GM19023 (cell line): ENCODE measurements around the gene NHP2.

Experiments
- ATAC-seq: cut with Tn5 transposase; IDR thresholded peaks from one replicate; pipeline ENCODE4 v1.9.1; 2021; ENCODE audit warnings: mild to moderate bottlenecking, moderate library complexity; ENCODE audit not compliant: unreplicated experiment

Gene NHP2

GRCh38 chr5:178116143-178116885 is 37.4 kb downstream of the NHP2 start:
- peak; percentile 29 for ATAC-seq

- ATAC-seq: no peak
These were observed 37.9 kb downstream of the NHP2 start for GRCh38 chr5:178115814-178116142.

- ATAC-seq: no peak
These were observed 38.4 kb downstream of the NHP2 start for GRCh38 chr5:178115136-178115813.

GRCh38 chr5:178114325-178115135 is 39.2 kb downstream of the NHP2 start:
- ATAC-seq: no peak

- ATAC-seq: no peak
These were observed 39.8 kb downstream of the NHP2 start for GRCh38 chr5:178113841-178114324.

GRCh38 chr5:178113141-178113787 is 40.4 kb downstream of the NHP2 start, which contains the start of gene N4BP3:
TSS of gene N4BP3 (plus strand) at chr5:178113532. CDS start at chr5:178119584, 6,052 bp downstream.
- ATAC-seq: peak; percentile 51

- no peak for ATAC-seq
These were observed 41.1 kb downstream of the NHP2 start for GRCh38 chr5:178112545-178112944.

GRCh38 chr5:178111925-178112324 is 41.8 kb downstream of the NHP2 start:
- no peak for ATAC-seq

GRCh38 chr5:178110511-178110910 is 43.2 kb downstream of the NHP2 start:
- ATAC-seq: no peak

- no peak for ATAC-seq
These were observed 44.7 kb downstream of the NHP2 start for GRCh38 chr5:178108966-178109365.

- ATAC-seq: no peak
These were observed 45.2 kb downstream of the NHP2 start for GRCh38 chr5:178108446-178108845.

GRCh38 chr5:178107756-178108310 is 45.9 kb downstream of the NHP2 start:
- ATAC-seq: no peak

GRCh38 chr5:178106556-178107239 is 47.0 kb downstream of the NHP2 start:
- no peak for ATAC-seq

GRCh38 chr5:178106086-178106485 is 47.6 kb downstream of the NHP2 start:
- no peak for ATAC-seq

GRCh38 chr5:178104492-178104891 is 49.2 kb downstream of the NHP2 start:
- no peak for ATAC-seq

GRCh38 chr5:178103612-178104011 is 50.1 kb downstream of the NHP2 start:
- ATAC-seq: no peak
